GM18868 (cell line): ENCODE data around the gene PCNX1.
"Not testable (repeated sequence)": the region's sequence is repeated elsewhere in the genome, so short reads cannot be mapped to it uniquely, and the experiment has no call there.

Experiments used
- ATAC-seq: cut with Tn5 transposase; IDR thresholded peaks from one replicate; pipeline ENCODE4 v1.9.1; 2021; ENCODE audit warnings: mild to moderate bottlenecking, moderate library complexity; ENCODE audit not compliant: unreplicated experiment

PCNX1 gene

GRCh38 chr14:71119075-71119474 lies 211.8 kb downstream of the PCNX1 start:
- no peak for ATAC-seq

GRCh38 chr14:71119832-71120231 lies 212.6 kb downstream of the PCNX1 start:
- ATAC-seq = no peak

- no peak for ATAC-seq
Measured at GRCh38 chr14:71121001-71121400, 213.7 kb downstream of the PCNX1 start.

GRCh38 chr14:71121711-71122110 lies 214.5 kb downstream of the PCNX1 start:
- no peak for ATAC-seq

- ATAC-seq = no peak
Measured at GRCh38 chr14:71122866-71123565, 215.8 kb downstream of the PCNX1 start.

- no peak for ATAC-seq
Measured at GRCh38 chr14:71123579-71124135, 216.4 kb downstream of the PCNX1 start.

- ATAC-seq = not testable (repeated sequence)
Measured at GRCh38 chr14:71129716-71130490, 222.6 kb downstream of the PCNX1 start.

GRCh38 chr14:71130491-71131179 lies 223.4 kb downstream of the PCNX1 start:
- ATAC-seq = no peak

GRCh38 chr14:71133296-71133695 lies 226.0 kb downstream of the PCNX1 start:
- ATAC-seq = no peak

- no peak for ATAC-seq
Measured at GRCh38 chr14:71135496-71135895, 228.2 kb downstream of the PCNX1 start.

- no peak for ATAC-seq
Measured at GRCh38 chr14:71135911-71136310, 228.7 kb downstream of the PCNX1 start.

GRCh38 chr14:71136386-71137060 lies 229.3 kb downstream of the PCNX1 start:
- ATAC-seq = no peak

- no peak for ATAC-seq
Measured at GRCh38 chr14:71137536-71138447, 230.5 kb downstream of the PCNX1 start.

GRCh38 chr14:71138448-71139293 lies 231.4 kb downstream of the PCNX1 start:
- no peak for ATAC-seq

- no peak for ATAC-seq
Measured at GRCh38 chr14:71139294-71139946, 232.2 kb downstream of the PCNX1 start.

GRCh38 chr14:71140157-71140556 lies 232.9 kb downstream of the PCNX1 start:
- ATAC-seq = no peak

GRCh38 chr14:71141701-71142374 lies 234.6 kb downstream of the PCNX1 start:
- ATAC-seq = no peak
